GM18499 (cell line): ENCODE data around the gene IL15RA.
"Not testable (repeated sequence)": the region's sequence is repeated elsewhere in the genome, so short reads cannot be mapped to it uniquely, and the experiment has no call there.

Source experiments
- ATAC-seq: cut with Tn5 transposase; IDR thresholded peaks from one replicate; pipeline ENCODE4 v1.9.1; 2021; ENCODE audit warnings: moderate number of reproducible peaks; ENCODE audit not compliant: insufficient read depth, unreplicated experiment

IL15RA gene

DNA sequence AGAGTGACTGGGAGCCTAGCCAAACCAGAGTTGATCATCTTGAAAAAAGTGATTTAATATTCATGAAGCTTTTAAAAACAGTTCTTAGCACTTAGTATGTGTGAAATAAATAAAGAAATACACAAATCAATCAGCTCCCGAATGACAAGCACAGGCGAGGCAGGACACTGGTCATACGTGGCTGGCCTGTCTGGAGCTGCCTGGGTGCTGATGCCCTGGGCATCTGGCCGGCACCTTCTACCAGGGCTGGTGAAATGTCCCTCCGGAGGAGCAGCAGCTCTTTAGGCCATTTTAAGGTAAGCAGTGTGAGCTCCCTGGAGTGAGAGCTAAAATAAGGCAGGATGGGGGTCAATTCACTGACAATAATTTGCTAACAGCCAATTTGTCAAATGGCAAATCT, 23.7 kb downstream of the IL15RA start:
- ATAC-seq = no peak

DNA sequence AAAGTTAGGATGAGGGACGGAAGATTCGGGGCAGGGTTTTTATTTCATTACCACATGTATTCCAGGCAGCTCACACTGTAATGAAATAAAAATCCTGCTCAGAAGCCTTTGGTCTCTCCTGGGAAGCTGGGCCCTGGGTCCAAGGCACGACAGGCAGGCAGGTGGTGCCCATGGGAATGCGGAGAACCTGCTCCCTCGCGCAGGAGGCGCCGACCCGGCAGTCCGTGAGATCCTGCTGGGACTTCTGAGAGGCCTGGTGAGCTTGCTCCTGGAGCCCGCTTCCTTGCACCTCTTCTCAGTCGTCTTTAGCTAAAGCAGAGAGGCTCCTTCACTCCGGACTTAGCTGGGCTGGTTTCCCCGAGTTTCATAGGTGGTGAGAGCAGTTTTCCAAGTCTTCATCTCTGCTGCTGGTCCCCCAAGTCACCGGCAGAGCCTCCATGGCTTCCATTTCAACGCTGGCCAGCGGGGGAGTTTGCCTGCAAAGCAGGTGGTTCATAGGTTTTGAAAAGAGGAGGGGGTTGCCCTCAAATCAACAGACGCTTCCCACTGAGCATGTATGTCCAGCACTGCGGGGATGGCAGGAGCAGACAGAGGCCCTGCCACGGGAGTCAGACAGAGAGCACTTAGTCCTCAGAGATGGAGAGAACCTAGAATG, 24.5 kb downstream of the IL15RA start:
- no peak for ATAC-seq

DNA sequence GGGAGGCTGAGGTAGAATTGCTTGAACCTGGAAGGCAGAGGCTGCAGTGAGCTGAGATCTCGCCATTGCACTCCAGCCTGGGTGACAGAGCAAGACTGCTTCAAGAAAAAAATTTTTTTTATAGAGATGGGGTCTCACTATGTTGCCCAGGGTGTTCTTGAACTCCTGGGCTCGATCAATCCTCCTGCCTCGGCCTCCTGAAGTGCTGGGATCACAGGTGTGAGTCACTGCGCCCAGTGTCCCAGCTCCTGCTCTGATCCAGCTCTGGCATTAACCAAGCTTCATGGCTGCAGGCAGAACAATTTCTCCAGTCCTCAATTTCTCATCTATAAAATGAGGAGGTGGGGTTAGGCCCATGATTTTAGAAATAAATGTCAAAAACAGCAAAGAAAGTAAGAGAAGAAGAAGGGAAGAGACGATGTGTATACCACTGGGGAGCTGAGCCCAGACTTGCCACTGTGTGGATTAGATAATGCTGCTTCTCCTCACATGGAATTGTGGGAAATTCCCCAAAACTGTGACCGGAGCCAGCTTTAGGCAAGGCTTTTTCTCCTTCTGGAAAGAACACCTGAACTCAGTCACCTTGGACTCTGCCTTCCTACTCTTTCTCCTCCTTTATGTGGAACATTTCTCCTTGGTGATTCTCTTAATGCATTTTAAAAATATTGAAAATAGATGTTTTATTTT, 25.5 kb downstream of the IL15RA start:
- ATAC-seq = no peak

DNA sequence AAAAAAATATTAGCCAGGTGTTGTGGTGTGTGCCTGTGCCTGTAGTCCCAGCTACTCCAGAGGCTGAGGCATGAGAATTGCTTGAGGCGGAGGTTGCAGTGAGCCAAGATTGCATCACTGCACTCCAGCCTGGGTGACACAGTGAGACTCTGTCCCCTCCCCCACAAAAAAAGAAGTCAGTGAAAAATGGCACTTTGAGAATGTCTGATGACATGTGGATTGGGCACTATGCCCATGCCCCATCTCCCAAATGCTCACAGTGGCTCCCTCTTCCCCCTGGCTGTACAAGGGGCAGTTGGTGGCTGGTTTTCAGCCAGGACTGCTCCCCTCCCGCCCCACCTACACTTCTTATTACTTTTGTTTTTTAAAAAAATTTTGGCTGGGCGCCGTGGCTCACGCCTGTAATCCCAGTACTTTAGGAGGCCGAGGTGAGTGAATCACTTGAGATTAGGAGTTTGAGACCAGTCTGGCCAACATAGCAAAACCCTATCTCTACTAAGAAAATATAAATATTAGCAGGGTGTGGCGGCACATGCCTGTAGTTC, 26.1 kb downstream of the IL15RA start:
- no peak for ATAC-seq

DNA sequence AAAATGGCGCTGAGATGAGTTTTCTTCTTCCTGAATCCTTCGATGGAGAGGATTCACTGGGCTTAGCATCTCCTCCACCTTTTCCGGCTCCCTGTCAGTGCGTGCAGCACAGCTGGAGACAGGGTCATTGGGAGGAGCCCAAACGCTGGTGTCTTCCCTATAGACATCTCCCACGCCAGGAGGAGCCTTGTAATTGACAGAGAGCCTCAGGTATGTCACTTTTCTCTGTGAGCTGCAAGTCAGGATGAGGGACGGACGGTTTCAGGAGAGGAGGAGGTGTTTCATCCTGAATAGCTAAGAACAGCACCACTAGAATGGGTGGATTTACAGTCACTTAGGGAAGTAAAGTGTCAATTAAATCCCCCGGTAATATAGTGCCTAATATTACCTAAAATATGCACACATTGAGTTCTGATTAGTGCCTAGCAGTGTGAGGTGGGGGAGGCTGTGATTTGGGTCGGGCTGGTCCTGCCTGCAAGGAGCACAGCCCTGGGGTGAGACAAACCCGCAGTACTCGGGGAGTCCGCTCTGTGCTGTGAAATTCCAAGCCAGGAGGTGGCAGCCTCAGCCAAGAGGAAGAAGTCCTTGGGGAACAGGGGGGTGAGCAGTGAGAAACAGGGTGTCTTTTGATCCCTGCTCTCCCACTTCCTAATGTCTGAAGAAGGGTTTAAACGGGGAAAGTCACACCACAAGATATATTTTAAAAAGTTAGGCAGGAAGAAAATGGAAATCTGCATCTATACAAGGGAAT, 28.2 kb downstream of the IL15RA start:
- ATAC-seq = no peak

DNA sequence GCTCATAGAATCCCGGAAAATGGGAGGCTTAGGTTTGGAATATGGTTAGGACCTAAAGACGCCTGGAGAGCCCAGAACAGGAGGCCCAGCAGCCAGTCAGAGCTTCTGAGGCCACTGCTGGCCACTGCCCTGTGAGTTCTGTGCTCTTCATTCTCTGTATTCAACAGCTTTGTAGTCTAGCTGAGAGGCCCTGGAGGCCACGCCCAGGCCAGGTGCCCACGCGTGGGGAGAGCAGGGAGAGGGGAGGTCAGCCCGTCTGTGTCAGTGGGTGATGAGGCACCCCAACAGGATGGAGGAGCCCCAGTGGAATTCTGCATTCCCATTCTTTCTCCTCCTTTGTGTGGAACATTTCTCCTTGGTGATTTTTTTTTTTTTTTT, 29.1 kb downstream of the IL15RA start:
- ATAC-seq = no peak

DNA sequence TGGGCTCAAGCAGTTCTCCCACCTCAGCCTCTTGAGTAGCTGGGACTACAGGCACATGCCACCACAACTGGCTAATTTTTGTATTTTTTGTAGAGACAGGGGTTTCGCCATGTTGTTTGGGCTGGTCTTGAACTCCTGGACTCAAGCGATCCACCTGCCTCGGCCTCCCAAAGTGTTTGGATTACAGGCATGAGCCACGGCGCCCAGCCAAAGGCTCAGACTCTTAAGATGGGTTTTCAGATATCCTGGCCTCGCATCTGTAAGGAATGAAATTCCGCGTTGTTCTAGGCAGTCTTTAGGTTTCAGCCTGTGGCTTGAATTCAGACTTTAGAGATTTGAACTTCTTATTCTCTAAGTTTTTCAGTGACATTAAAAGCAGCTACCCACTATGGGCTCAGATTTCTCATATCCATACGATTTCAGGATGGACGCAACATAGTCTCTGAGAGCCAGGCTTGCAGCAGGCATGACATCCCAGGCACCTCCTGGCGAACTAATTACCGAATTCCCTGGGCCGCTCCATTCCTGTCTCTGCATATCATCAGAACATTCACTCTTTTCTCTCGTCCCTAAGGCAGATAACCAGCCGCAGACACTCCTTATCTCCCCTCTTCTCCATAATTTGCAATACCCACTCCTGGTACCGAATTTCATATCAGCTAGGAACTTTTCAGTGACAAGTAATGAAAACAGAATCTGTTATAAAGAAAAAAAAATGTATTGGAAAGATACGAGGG, 29.7 kb downstream of the IL15RA start:
- no peak for ATAC-seq

DNA sequence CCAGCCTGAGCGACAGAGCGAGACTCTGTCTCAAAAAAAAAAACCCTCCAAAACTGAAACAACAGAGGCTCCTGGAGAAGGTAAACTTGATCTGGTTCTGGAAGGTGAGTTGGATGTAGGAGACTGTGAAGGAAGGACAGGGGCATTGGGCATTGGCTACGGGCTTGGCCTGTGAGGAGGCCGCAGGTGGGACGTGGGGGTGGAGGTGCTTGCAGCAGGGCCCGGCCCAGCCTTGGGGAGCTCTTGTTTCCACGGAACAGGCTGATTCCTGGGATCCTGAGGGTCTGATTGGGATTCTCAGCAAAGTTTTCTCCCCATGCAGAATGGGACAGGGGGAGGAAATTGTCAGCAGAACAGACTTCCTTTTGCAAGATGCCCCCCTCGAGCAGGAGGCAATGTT, 30.6 kb downstream of the IL15RA start:
- no peak for ATAC-seq

DNA sequence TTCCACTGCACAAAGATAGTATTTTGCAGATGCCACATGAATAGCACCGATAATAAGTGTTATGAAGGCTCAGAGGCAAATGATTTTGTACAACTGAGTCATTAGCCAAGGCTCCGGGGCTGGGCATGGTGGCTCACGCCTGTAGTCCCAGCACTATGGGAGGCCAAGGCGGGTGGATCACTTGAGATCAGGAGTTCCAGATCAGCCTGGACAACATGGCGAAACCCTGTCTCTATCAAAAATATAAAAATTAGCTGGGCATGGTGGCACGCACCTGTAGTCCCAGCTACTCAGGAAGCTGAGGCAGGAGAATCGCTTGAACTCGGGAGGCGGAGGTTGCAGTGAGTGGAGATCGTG, 30.9 kb downstream of the IL15RA start:
- not testable (repeated sequence) for ATAC-seq

DNA sequence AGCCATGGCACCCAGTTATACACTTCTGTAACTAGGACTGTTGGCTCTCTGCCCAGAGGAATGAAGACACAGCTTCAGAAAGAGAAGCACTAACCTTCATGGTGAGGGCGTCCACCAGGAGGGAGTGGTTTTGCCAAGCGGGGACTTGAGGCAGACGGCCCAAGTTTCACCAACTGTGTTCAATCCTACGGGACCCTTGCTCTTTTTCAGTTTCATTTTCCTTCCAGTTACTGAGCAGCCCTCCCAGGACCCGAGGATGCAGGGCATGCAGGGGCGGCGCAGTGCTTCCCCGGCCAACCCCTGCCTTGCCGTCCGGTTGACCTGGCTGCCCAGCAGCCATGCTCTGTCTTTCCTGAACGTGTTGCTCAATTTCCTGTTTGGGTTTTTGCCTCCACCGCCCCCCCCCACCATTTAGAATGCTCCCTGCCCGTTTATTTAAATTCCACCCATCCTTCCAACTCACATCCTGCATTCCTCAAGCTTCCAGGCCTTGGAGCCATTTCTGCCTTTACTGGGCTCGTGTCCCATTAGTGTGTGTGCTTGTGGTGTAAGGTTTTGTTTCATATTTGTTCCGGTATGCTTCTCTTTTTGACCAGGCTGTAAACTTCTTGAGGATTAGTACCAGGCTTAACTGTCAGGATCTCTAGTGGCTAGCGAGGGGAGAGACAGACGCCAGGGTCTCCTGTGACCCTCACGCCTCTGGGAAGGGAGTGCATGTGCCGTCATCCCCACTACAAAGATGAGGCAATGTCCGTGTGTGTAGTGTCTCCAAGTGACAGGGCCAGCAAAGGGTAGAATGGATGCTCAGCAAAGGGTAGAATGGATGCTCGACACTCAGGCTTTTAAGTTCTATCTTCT, 31.6 kb downstream of the IL15RA start:
- no peak for ATAC-seq

DNA sequence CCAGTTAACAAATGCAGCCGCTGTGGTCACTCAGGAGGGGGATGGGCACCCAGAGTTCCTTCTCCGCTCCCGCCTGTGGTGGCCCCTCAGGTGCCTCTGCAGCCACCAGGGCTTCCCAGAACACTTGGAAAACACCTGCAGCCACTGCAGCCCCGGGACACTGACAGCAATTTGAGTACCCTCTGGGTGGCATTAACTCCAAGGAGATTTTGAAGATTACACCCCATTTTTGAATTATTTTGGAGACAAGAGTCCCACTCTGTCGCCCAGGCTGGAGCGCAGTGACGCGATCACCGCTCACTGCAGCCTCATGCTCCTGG, 32.2 kb downstream of the IL15RA start:
- ATAC-seq = no peak

DNA sequence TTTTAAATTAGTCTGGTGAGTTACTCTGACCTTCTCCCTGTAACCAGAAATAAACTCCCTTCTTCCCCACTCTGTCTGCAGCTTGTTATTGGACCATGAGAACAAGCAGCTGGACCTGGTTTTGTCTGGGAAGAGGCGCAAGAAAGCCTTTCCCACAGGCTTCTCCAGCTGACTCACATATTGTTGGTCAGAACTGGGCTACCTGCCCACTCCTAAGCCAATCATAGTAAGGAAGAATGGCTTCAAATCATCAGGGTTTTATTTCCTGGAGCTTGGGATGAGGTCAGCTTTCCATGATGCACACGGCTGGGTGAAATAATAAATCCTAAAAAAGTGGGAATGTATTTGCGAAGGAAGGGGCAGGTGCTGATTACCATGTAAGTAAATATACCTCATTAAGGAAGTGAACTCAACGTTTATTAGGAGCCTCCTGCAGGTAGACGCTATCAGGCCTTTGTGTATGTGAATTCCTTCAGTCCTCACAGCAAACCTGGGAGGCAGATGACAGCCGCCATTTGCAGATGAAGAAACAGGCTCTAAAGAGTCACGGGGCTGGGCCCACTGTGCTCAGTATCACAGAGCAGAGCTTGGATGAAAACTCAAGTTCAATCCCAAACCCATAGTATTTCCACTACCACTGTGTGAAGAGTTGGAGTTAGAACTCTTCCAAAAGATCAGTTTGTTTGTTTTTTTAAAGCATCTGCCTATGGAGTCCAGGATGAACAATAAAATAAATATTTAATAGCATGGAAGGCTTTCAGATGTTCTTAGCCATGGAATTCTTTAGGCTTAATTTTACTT, 32.8 kb downstream of the IL15RA start:
- ATAC-seq = no peak

DNA sequence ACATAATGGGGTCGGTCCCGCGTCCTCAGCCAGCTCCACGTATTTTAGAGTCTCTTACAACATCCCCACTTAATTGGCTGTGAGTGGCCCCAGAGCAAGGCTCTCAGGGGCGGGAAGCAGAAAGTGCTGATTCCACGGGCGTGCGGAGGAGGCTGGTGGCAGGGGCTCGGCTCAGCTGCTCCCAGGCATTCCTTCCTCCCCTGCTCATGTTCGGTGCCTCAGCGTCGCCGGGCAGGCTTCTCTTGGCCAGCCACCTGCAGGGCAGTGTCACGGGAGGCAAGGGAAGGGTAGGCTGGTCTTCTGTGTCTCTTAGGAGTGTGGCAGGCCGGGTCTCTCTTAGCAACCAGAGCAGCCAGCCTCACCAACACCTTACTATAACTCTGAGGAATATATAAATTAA, 33.8 kb downstream of the IL15RA start:
- ATAC-seq = no peak

DNA sequence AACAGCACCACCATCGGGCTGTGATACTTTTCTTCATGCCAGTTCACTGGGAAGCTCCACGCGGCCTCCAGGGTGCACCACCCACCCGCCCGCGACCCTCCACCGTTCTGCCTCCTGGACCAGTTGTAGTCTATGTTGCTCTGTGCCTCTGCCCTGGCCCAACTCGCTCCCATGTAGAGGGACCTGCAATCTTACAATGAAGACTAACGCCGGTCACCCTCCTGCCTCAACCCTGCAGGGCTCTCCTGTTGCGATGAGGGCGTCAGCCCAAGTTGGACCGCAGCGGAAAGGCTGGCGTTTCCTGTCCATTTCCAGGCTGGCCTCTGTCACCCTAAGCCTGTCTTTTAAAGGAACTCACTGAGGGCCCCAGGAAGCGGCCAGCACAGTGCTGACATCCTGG, 34.9 kb downstream of the IL15RA start:
- ATAC-seq = no peak

DNA sequence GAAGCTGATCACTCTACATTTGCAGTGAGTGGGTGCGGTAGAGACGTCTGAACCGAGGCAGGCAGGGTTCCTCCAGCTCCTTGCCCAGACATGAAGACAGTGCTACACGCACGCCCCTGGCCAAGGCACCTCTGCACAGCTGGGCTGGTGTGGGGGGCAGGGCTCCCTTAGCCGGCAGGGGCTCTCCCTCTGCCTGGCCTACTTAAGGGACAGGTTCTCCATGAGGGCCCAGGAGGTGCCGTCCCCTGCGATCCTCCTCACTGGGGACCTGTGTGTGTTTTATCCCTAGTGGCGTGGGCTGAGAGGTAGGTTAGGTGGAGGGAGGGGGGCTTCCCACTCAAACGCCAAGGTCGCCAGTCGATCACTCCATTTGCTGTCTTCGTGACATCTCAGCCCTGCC, 35.3 kb downstream of the IL15RA start:
- no peak for ATAC-seq

DNA sequence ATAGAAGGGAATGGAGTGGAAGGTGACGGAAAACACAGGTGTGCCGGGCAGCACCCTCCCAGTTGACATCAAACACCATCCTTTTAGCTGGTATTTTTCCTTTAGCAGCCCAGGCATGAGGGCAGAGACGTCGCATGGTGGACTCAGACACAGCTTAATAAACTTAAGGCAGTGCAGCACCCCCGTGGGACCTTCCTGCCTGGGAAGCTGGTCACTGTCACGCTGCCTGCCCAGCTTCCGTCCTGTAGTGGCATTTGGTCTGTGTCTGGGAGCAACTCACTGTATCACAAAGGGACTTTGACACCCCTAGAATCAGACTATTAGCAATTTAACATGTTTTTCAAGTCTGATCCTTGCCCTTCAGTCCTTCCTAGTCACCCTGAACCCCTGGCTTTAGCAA, 35.8 kb downstream of the IL15RA start:
- ATAC-seq = no peak

DNA sequence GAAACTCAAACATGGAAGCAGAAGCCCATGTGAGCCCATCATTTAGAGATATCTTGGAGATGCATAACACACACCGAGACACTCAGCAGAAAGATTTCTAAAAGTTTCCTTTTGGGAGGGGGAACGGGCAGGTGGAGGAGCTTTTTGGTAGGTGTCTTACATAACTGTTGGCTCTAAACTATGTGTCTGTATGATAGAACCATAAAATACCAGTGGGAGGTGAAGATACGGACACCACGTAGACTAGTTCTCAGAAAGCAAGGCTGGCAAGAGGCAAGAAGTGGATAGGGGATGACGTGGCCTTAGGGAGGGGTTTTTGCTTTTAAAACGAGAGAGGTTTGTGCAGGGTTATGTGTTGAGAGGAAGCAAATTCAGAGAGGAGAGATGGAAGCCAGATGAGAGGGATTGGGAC, 36.5 kb downstream of the IL15RA start:
- no peak for ATAC-seq

DNA sequence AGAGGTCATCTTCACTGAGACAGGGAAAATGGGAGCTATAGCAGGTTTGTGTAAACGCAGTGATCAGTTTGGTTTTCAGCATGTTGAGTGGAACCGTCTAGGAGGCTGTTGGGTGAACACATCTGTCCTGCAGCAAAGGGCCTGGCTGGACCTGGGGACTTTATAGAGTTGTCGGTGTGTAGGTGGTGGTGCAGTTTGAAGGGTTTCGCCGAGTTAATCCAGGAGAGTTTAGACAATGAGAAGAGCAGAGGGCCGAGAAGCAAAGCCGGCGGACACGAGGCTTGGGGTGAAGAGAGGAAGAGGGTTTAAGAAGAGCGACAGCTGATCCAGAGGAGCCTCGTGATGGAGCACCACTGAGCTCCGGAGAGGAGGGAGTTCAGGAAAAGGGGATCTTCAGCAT, 39.1 kb downstream of the IL15RA start:
- ATAC-seq = no peak

DNA sequence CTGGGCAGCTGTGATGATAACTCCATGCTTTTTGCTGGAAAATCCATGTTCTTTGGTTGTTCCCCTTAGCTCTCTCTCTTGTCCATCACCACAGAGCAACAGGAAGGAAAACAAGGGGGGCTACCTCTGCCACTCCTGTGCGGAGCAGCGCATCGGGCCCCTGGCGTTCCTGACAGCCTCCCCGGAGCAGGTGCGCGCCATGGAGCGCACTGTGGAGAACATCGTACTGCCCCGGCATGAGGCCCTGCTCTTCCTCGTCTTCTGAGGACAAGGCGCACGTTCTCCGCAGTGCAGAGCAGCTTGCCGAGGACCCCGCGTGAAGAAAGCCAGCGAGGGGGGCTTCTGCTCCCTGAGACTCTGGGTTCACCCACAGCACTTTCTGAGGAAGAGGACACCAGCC, 40.3 kb downstream of the IL15RA start:
- ATAC-seq = no peak
